GM12878 (cell line): ENCODE results near the gene TNFRSF14.

ENCODE experiments used
- POLR2AphosphoS5 ChIP-seq: IDR thresholded peaks from 2 replicates; pipeline ENCODE4 v1.6.1; 2011; ENCODE audit warnings: mild to moderate bottlenecking, low read length, inconsistent platforms
- RFX5 ChIP-seq: IDR thresholded peaks from 2 replicates; pipeline ENCODE4 v1.6.1; 2011; ENCODE audit warnings: low read depth, low read length, improper control_type of control experiment
- SIN3A ChIP-seq: IDR thresholded peaks from 2 replicates; pipeline ENCODE4 v1.6.1; 2012; ENCODE audit warnings: low read depth, low read length, improper control_type of control experiment
- TCF7 ChIP-seq: IDR thresholded peaks from 2 replicates; pipeline ENCODE4 v1.6.1; 2014; ENCODE audit warnings: antibody characterized with exemption, borderline replicate concordance
- TF ChIP-seq, protein P1 (sequence below), 3 experiments: IDR thresholded peaks in 2 of 3; conservative IDR thresholded peaks in 1 of 3; 2 replicates each; pipeline ENCODE4 v1.5.1; 2011; ENCODE audit warnings: low read depth in 3 of 3, low read length in 3 of 3, mild to moderate bottlenecking in 3 of 3, control low read depth in 2 of 3, moderate library complexity in 2 of 3, inconsistent platforms in 1 of 3, mixed read lengths in 1 of 3; ENCODE audit not compliant: control insufficient read depth in 2 of 3, insufficient read depth in 1 of 3; ENCODE audit errors: extremely low read depth in 1 of 3
- TF ChIP-seq, protein P2 (sequence below): IDR thresholded peaks from 2 replicates; pipeline ENCODE4 v1.6.1; 2011; ENCODE audit warnings: mild to moderate bottlenecking, low read depth, low read length, moderate library complexity; ENCODE audit not compliant: insufficient replicate concordance

DNA sequence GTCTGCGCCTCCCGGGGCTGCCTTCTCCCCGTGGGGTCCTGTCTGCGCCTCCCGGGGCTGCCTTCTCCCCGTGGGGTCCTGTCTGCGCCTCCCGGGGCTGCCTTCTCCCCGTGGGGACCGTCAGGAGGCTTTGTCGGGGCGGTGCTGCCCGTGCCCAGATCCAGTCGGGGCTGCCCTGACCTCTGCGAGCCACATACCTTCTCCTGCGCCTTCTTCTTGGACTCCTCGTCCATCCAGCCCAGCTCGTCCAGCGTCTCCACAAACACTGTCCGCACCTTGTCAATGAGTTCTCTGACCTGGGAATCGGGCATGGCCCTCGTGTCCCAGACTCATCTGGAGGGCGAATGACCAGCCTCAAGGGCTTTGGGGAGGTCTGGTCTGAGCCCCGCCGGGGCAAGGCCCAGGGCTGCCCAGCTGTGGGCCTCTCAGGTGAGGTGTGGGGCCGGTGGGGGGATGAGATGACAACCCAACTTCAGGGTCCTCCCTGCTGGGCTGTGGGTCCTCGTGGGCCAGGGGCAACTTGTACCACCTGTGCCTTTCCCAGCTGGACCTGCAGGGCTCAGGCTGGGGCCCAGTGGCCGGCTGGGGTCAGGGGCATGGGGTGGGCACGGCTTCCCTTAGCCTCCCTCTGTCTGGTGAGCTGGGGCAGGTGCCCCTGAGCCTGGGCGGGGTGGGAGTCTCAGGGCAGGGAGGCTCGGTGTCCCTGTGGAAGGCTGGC, 39.8 kb downstream of the TNFRSF14 start:
- TF ChIP-seq TCF7, result no peak
- no peak for TF ChIP-seq RFX5
- no peak for TF ChIP-seq POLR2AphosphoS5
- TF ChIP-seq, protein P1, sequence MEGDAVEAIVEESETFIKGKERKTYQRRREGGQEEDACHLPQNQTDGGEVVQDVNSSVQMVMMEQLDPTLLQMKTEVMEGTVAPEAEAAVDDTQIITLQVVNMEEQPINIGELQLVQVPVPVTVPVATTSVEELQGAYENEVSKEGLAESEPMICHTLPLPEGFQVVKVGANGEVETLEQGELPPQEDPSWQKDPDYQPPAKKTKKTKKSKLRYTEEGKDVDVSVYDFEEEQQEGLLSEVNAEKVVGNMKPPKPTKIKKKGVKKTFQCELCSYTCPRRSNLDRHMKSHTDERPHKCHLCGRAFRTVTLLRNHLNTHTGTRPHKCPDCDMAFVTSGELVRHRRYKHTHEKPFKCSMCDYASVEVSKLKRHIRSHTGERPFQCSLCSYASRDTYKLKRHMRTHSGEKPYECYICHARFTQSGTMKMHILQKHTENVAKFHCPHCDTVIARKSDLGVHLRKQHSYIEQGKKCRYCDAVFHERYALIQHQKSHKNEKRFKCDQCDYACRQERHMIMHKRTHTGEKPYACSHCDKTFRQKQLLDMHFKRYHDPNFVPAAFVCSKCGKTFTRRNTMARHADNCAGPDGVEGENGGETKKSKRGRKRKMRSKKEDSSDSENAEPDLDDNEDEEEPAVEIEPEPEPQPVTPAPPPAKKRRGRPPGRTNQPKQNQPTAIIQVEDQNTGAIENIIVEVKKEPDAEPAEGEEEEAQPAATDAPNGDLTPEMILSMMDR (IDR thresholded peaks at IDR 0.05 in 2 of 3, conservative IDR thresholded peaks at IDR 0.05 in 1 of 3; ENCODE audit: control insufficient read depth in 2 of 3, extremely low read depth in 1 of 3, insufficient read depth in 1 of 3, low read depth in 3 of 3, low read length in 3 of 3), result no peak
- TF ChIP-seq, protein P2, sequence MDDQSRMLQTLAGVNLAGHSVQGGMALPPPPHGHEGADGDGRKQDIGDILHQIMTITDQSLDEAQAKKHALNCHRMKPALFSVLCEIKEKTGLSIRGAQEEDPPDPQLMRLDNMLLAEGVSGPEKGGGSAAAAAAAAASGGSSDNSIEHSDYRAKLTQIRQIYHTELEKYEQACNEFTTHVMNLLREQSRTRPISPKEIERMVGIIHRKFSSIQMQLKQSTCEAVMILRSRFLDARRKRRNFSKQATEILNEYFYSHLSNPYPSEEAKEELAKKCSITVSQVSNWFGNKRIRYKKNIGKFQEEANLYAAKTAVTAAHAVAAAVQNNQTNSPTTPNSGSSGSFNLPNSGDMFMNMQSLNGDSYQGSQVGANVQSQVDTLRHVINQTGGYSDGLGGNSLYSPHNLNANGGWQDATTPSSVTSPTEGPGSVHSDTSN, result no peak
- no peak for TF ChIP-seq SIN3A
